GM12873 (cell line): ENCODE results near the gene KDM1A.

Experiments used
- TF ChIP-seq, protein P1 (sequence below): IDR thresholded peaks from 2 replicates; pipeline ENCODE4 v1.5.1; 2012; ENCODE audit warnings: low read depth, mild to moderate bottlenecking, moderate library complexity, low read length, control low read depth; ENCODE audit not compliant: insufficient read depth; ENCODE audit errors: missing control alignments

The KDM1A gene

GRCh38 chr1:23069675-23070074 lies 50.4 kb downstream of the KDM1A start:
- TF ChIP-seq, protein P1, sequence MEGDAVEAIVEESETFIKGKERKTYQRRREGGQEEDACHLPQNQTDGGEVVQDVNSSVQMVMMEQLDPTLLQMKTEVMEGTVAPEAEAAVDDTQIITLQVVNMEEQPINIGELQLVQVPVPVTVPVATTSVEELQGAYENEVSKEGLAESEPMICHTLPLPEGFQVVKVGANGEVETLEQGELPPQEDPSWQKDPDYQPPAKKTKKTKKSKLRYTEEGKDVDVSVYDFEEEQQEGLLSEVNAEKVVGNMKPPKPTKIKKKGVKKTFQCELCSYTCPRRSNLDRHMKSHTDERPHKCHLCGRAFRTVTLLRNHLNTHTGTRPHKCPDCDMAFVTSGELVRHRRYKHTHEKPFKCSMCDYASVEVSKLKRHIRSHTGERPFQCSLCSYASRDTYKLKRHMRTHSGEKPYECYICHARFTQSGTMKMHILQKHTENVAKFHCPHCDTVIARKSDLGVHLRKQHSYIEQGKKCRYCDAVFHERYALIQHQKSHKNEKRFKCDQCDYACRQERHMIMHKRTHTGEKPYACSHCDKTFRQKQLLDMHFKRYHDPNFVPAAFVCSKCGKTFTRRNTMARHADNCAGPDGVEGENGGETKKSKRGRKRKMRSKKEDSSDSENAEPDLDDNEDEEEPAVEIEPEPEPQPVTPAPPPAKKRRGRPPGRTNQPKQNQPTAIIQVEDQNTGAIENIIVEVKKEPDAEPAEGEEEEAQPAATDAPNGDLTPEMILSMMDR, result no peak

GRCh38 chr1:23074012-23074411 lies 54.7 kb downstream of the KDM1A start:
- TF ChIP-seq, protein P1, result no peak

- TF ChIP-seq, protein P1, result no peak
Measured at GRCh38 chr1:23079025-23079424, 59.8 kb downstream of the KDM1A start.

DNA sequence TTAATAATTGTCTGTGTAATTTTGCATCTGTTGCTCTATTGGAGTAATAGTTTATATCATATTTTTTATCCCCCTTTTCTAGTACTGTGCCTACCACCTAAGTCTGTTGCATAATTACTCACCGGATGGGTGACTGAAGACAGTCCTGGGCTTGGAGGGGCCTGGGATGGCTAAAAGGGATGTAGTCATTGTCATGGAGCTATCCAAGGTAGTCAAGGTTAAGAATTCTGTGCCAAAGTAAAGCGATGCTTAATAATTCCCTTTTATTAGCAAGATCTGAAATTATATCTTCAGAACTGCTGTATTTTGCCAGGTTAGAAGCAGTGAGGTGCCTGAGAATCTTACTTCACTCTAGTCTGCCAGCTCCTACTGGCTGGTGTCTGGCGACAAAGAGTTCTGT lies 61.6 kb downstream of the KDM1A start:
- TF ChIP-seq, protein P1, result no peak

- TF ChIP-seq, protein P1, result peak; percentile 42
Measured at GRCh38 chr1:23081376-23081775, 62.1 kb downstream of the KDM1A start.

GRCh38 chr1:23083714-23084480 lies 64.6 kb downstream of the KDM1A start:
- TF ChIP-seq, protein P1, result no peak

GRCh38 chr1:23084880-23085279 lies 65.6 kb downstream of the KDM1A start:
- TF ChIP-seq, protein P1, result no peak
